Keratinocyte (primary cell): ENCODE data around the gene MYO7B. TPM values are rescaled to one million over a fixed set of nuclear protein-coding genes. Genes with fewer than 3 reads are reported as not detected.

Experiments used
- DNase-seq: peaks from one replicate; pipeline ENCODE4 v3.0.0-alpha.2; 2011; ENCODE audit warnings: low read depth, missing footprints, low spot score
- FAIRE-seq: peaks from 2 replicates; lab custom pipeline; 2011; peaks lifted over from hg19 to GRCh38; lab: Jason Lieb, UNC
- H2AFZ ChIP-seq: 2 replicates; pipeline ENCODE4 v1.6.0; 2012; ENCODE audit warnings: low read length, control low read depth, inconsistent platforms; ENCODE audit not compliant: control insufficient read depth
- H3K27ac ChIP-seq: 2 replicates; pipeline ENCODE4 v1.5.1; 2011; ENCODE audit warnings: low read length; ENCODE audit not compliant: control insufficient read depth, insufficient read depth
- H3K27me3 ChIP-seq: 3 replicates; pipeline ENCODE4 v1.6.0; 2011; ENCODE audit warnings: low read length; ENCODE audit not compliant: control insufficient read depth, insufficient read depth; ENCODE audit errors: extremely low read depth
- H3K36me3 ChIP-seq, 2 experiments: 2 replicates in 1 of 2; 3 replicates in 1 of 2; pipeline ENCODE4 v1.5.1; 2011; ENCODE audit warnings: low read length in 2 of 2, mild to moderate bottlenecking in 1 of 2; ENCODE audit not compliant: control insufficient read depth in 2 of 2, insufficient read depth in 2 of 2; ENCODE audit errors: extremely low read depth in 1 of 2
- H3K4me1 ChIP-seq: 3 replicates; pipeline ENCODE4 v1.5.1; 2011; ENCODE audit warnings: low read length; ENCODE audit not compliant: control insufficient read depth, insufficient read depth; ENCODE audit errors: extremely low read depth
- H3K4me2 ChIP-seq: 3 replicates; pipeline ENCODE4 v1.6.0; 2011; ENCODE audit warnings: low read depth, low read length; ENCODE audit not compliant: control insufficient read depth, insufficient read depth; ENCODE audit errors: extremely low read depth
- H3K4me3 ChIP-seq, 3 experiments: fragments of 200-600 bp in 1 of 3; sonication (generic) in 1 of 3; 2 replicates in 2 of 3; 3 replicates in 1 of 3; pipeline ENCODE4 v1.5.1; 2011 to 2016; ENCODE audit warnings: low read length in 3 of 3, mild to moderate bottlenecking in 3 of 3, control low read depth in 2 of 3, inconsistent platforms in 1 of 3, low read depth in 1 of 3, mixed read lengths in 1 of 3, mixed run types in 1 of 3, moderate library complexity in 1 of 3; ENCODE audit not compliant: control insufficient read depth in 2 of 3, insufficient read depth in 2 of 3; ENCODE audit errors: extremely low read depth in 1 of 3
- H3K79me2 ChIP-seq: 2 replicates; pipeline ENCODE4 v1.6.0; 2012; ENCODE audit warnings: low read length; ENCODE audit not compliant: control insufficient read depth, insufficient read depth
- H3K9ac ChIP-seq: 3 replicates; pipeline ENCODE4 v1.6.0; 2011; ENCODE audit warnings: low read length; ENCODE audit not compliant: control insufficient read depth, insufficient read depth; ENCODE audit errors: extremely low read depth
- H3K9me1 ChIP-seq: 3 replicates; pipeline ENCODE4 v1.6.0; 2011; ENCODE audit warnings: low read length; ENCODE audit not compliant: control insufficient read depth, insufficient read depth; ENCODE audit errors: extremely low read depth
- H3K9me3 ChIP-seq: 2 replicates; pipeline ENCODE4 v1.5.1; 2012; ENCODE audit warnings: low read depth, low read length; ENCODE audit not compliant: control insufficient read depth
- H4K20me1 ChIP-seq: 3 replicates; pipeline ENCODE4 v1.6.0; 2011; ENCODE audit warnings: low read length; ENCODE audit not compliant: control insufficient read depth, insufficient read depth; ENCODE audit errors: extremely low read depth
- CTCF ChIP-seq, 3 experiments: IDR thresholded peaks in 1 of 3; conservative IDR thresholded peaks in 1 of 3; optimal IDR thresholded peaks in 1 of 3; 2 replicates in 2 of 3; 3 replicates in 1 of 3; pipeline versions ENCODE3 to v1.5.1; 2011; ENCODE audit warnings: low read length in 3 of 3, mild to moderate bottlenecking in 3 of 3, moderate library complexity in 2 of 3, control low read depth in 1 of 3, inconsistent platforms in 1 of 3; ENCODE audit not compliant: insufficient read depth in 2 of 3; ENCODE audit errors: extremely low read depth in 1 of 3
- EZH2 ChIP-seq: IDR thresholded peaks from one replicate; pipeline ENCODE4 v1.6.1; 2012; ENCODE audit warnings: inconsistent platforms, mild to moderate bottlenecking, low read length, moderate library complexity
- dilution Hi-C: fragments of 300-500 bp; cut with MboI; formaldehyde crosslinking; loops from one replicate; pipeline ENCODE4 v1.7.0; 2020; ENCODE audit warnings: low sequenced_read_pairs; ENCODE audit not compliant: extremely low pct_ligation_motif_present
- polyA plus RNA-seq, 5 experiments: library from polyadenylated mRNA; depleted of rRNA in 3 of 5; stranded (reverse) in 3 of 5; stranded (forward) in 1 of 5; unstranded in 1 of 5; fragments of >200 nt; gene quantifications; 1 replicate in 1 of 5; 2 replicates in 3 of 5; 3 replicates in 1 of 5; pipeline versions ENCODE4 v1.2.1 to v1.2.3, GENCODE V29; 2011 to 2012; ENCODE audit warnings: missing spikeins in 2 of 5, low read depth in 1 of 5, low replicate concordance in 1 of 5

MYO7B gene
- polyA plus RNA-seq, 1 donor (not counting 4 experiments of a cell fraction or from before 2014, with no cell fraction given): not detected

GRCh38 chr2:127566576-127566975 is 31.1 kb downstream of the MYO7B start:
- no peak overlapping the region for H3K27ac ChIP-seq
- H3K4me3 ChIP-seq: no peak overlapping the region
- no peaks in the 10 kb centered on the region for H4K20me1 ChIP-seq
- H3K9me3 ChIP-seq: no peaks in the 10 kb centered on the region
- TF ChIP-seq CTCF (optimal IDR thresholded peaks at IDR 0.05 in 1 of 3, IDR thresholded peaks at IDR 0.05 in 1 of 3, conservative IDR thresholded peaks at IDR 0.05 in 1 of 3; ENCODE audit: extremely low read depth in 1 of 3, insufficient read depth in 2 of 3, low read length in 3 of 3) (no peak), EZH2 (no peak)
- FAIRE-seq: no peak
- no peaks in the 10 kb centered on the region for H3K36me3 ChIP-seq
- no peak overlapping the region for H2AFZ ChIP-seq
- H3K4me2 ChIP-seq: no peak overlapping the region
- peaks cover 3% of the 10 kb centered on the region for H3K27me3 ChIP-seq
- H3K9ac ChIP-seq: no peak overlapping the region
- H3K9me1 ChIP-seq: peaks cover 2% of the 10 kb centered on the region
- no peak for DNase-seq
- dilution Hi-C loops: no loop called here
- no peaks in the 10 kb centered on the region for H3K4me1 ChIP-seq
- no peaks in the 10 kb centered on the region for H3K79me2 ChIP-seq

- peaks cover 3% of the 10 kb centered on the region for H3K27me3 ChIP-seq
Measured at GRCh38 chr2:127567351-127567854, 31.9 kb downstream of the MYO7B start.

More at GRCh38 chr2:127567351-127567854, 31.9 kb downstream of the MYO7B start:
- H3K9me3 ChIP-seq: no peaks in the 10 kb centered on the region
- dilution Hi-C loops: no loop called here
- no peak overlapping the region for H3K9ac ChIP-seq
- no peaks in the 10 kb centered on the region for H3K4me1 ChIP-seq
- no peaks in the 10 kb centered on the region for H4K20me1 ChIP-seq
- no peak overlapping the region for H3K4me3 ChIP-seq
- DNase-seq: no peak
- H3K36me3 ChIP-seq: no peaks in the 10 kb centered on the region
- peaks cover 2% of the 10 kb centered on the region for H3K9me1 ChIP-seq
- H2AFZ ChIP-seq: no peak overlapping the region
- H3K79me2 ChIP-seq: no peaks in the 10 kb centered on the region
- TF ChIP-seq EZH2 (no peak), CTCF (optimal IDR thresholded peaks at IDR 0.05 in 1 of 3, IDR thresholded peaks at IDR 0.05 in 1 of 3, conservative IDR thresholded peaks at IDR 0.05 in 1 of 3; ENCODE audit: extremely low read depth in 1 of 3, insufficient read depth in 2 of 3, low read length in 3 of 3) (no peak)
- no peak overlapping the region for H3K4me2 ChIP-seq
- H3K27ac ChIP-seq: no peak overlapping the region
- no peak for FAIRE-seq
